ENCODE measurements around the gene VEGFA. TPM values are rescaled to one million over a fixed set of nuclear protein-coding genes. Genes with fewer than 3 reads are reported as not detected.

VEGFA gene
- polyA plus RNA-seq, 2 of the 4 experiments (the other 2 are of a cell fraction): 35.8 to 83.7 TPM

- peaks cover 17% of the 10 kb centered on the region for H3K4me1 ChIP-seq
- CTCF ChIA-PET: interaction anchor here (0.6 to 2.2 kb wide), 2 partner anchors 11 to 40 kb away, joined by 3 to 5 read pairs; no protein-coding TSS in a partner anchor
- DNase-seq (ENCODE audit: low read depth in 1 of 2, low spot score in 1 of 2) (no peak), FAIRE-seq (no peak), ATAC-seq (no peak)
- POLR2A ChIA-PET: no interaction called here
- TF ChIP-seq TP53 (CRISPR knock-in tag; IDR thresholded peaks at IDR 0.05): no peak
- no peak for TF ChIP-seq KDM1A (IDR thresholded peaks at IDR 0.05; ENCODE audit: low read depth)
- no peak for TF ChIP-seq KDM5A (IDR thresholded peaks at IDR 0.05)
- TF ChIP-seq EP300 (IDR thresholded peaks at IDR 0.05): no peak
- no peak for TF ChIP-seq HES2 (IDR thresholded peaks at IDR 0.05)
- TF ChIP-seq CHD2 (IDR thresholded peaks at IDR 0.05; ENCODE audit: low read length, partially characterized antibody): no peak
- no peak for TF ChIP-seq EHF (CRISPR knock-in tag; IDR thresholded peaks at IDR 0.05)
- TF ChIP-seq ELK1 (IDR thresholded peaks at IDR 0.05; ENCODE audit: low read depth, low read length): no peak
- TF ChIP-seq BHLHE40 (IDR thresholded peaks at IDR 0.05; ENCODE audit: low read depth, low read length): no peak
- TF ChIP-seq HOXB13 (CRISPR knock-in tag; IDR thresholded peaks at IDR 0.05; ENCODE audit: low read depth): no peak
- no peak for TF ChIP-seq ATOH8 (CRISPR knock-in tag; IDR thresholded peaks at IDR 0.05; ENCODE audit: low read depth)
- no peak for TF ChIP-seq ZSCAN20 (CRISPR knock-in tag; IDR thresholded peaks at IDR 0.05)
- H3K4me2 ChIP-seq: no peak overlapping the region
- H3K4me3 ChIP-seq: no peak overlapping the region
- 67% methylated on average over 8 of the region's 8 CpGs for WGBS (ENCODE audit: missing lambda C conversion rate)
- no peak overlapping the region for H3K27ac ChIP-seq
- H3K9me3 ChIP-seq: no peaks in the 10 kb centered on the region
Observed at GRCh38 chr6:43812850-43813578, 43.0 kb downstream of the VEGFA start.

- 96% methylated on average over 1 of the region's 1 CpG for WGBS (ENCODE audit: missing lambda C conversion rate)
- TF ChIP-seq FOSB (CRISPR knock-in tag; IDR thresholded peaks at IDR 0.05) (no peak), MAFK (IDR thresholded peaks at IDR 0.05; ENCODE audit: partially characterized antibody) (no peak)
- ChIA-PET CTCF (interaction anchor here (2.2 kb wide), 1 partner anchor 41 kb away, joined by 5 read pairs; no protein-coding TSS in a partner anchor), POLR2A (no interaction called here)
- ATAC-seq (no peak), FAIRE-seq (no peak), DNase-seq (ENCODE audit: low read depth in 1 of 2, low spot score in 1 of 2) (no peak)
- Histone ChIP-seq H3K4me2 (no peak overlapping the region), H3K27ac (no peak overlapping the region), H3K9me3 (no peaks in the 10 kb centered on the region), H3K4me3 (no peak overlapping the region), H3K4me1 (peaks cover 12% of the 10 kb centered on the region)
Observed at GRCh38 chr6:43814111-43814510, 44.1 kb downstream of the VEGFA start.

- FAIRE-seq (no peak), ATAC-seq (no peak), DNase-seq (ENCODE audit: low read depth in 1 of 2, low spot score in 1 of 2) (no peak)
- Histone ChIP-seq H3K4me3 (no peak overlapping the region), H3K9me3 (no peaks in the 10 kb centered on the region), H3K4me2 (no peak overlapping the region), H3K4me1 (peaks cover 5% of the 10 kb centered on the region; the same call in 2 of the 3 replicates), H3K27ac (no peak overlapping the region)
- CTCF ChIA-PET: interaction anchor here (0.9 to 2.2 kb wide), 2 partner anchors 42 to 46 kb away, joined by 3 to 5 read pairs; no protein-coding TSS in a partner anchor
- WGBS (ENCODE audit: missing lambda C conversion rate): 36% methylated on average over 2 of the region's 2 CpGs
- POLR2A ChIA-PET: interaction anchor here (1.0 kb wide), 1 partner anchor 45 kb away, joined by 4 read pairs; the partner anchor contains the start of gene VEGFA
- no peak for TF ChIP-seq PBX3 (IDR thresholded peaks at IDR 0.05)
- no peak for TF ChIP-seq HEYL (CRISPR knock-in tag; IDR thresholded peaks at IDR 0.05)
- TF ChIP-seq RCOR1 (IDR thresholded peaks at IDR 0.05; ENCODE audit: low read depth, low read length): no peak
- TF ChIP-seq E2F6 (IDR thresholded peaks at IDR 0.05; ENCODE audit: borderline replicate concordance, low read depth): no peak
- TF ChIP-seq MYC (IDR thresholded peaks at IDR 0.05; ENCODE audit: borderline replicate concordance, low read length): no peak
- no peak for TF ChIP-seq EHF (CRISPR knock-in tag; IDR thresholded peaks at IDR 0.05)
- no peak for TF ChIP-seq SMC3 (IDR thresholded peaks at IDR 0.05)
- TF ChIP-seq JUNB (IDR thresholded peaks at IDR 0.05): no peak
- no peak for TF ChIP-seq FOSL2 (IDR thresholded peaks at IDR 0.05)
- TF ChIP-seq FOSL2 (CRISPR knock-in tag; IDR thresholded peaks at IDR 0.05): no peak
- TF ChIP-seq EHMT2 (IDR thresholded peaks at IDR 0.05; ENCODE audit: low read depth): no peak
- TF ChIP-seq CEBPB (IDR thresholded peaks at IDR 0.05): no peak
- no peak for TF ChIP-seq RAD21 (conservative IDR thresholded peaks at IDR 0.05 in 1 of 2, IDR thresholded peaks at IDR 0.05 in 1 of 2)
- TF ChIP-seq KDM1A (IDR thresholded peaks at IDR 0.05; ENCODE audit: low read depth): no peak
- TF ChIP-seq ESRRA (IDR thresholded peaks at IDR 0.05; ENCODE audit: borderline replicate concordance, low read length): no peak
- no peak for TF ChIP-seq RARB (CRISPR knock-in tag; IDR thresholded peaks at IDR 0.05)
- no peak for TF ChIP-seq BHLHE40 (IDR thresholded peaks at IDR 0.05; ENCODE audit: low read depth, low read length)
- no peak for TF ChIP-seq PHF8 (IDR thresholded peaks at IDR 0.05; ENCODE audit: borderline replicate concordance, low read depth)
Observed at GRCh38 chr6:43814865-43815264, 44.9 kb downstream of the VEGFA start.

All from A549 (cell line).